GM19324 (cell line): Measurements from ENCODE around the gene ZNF281.
"Not testable (repeated sequence)": the region's sequence is repeated elsewhere in the genome, so short reads cannot be mapped to it uniquely, and the experiment has no call there.

ENCODE experiments used
- ATAC-seq: cut with Tn5 transposase; IDR thresholded peaks from one replicate; pipeline ENCODE4 v1.9.1; 2021; ENCODE audit warnings: mild to moderate bottlenecking, moderate library complexity; ENCODE audit not compliant: unreplicated experiment, low FRiP score

ZNF281 gene

GRCh38 chr1:200367841-200368534 is 41.8 kb downstream of the ZNF281 start:
- ATAC-seq, result no peak

GRCh38 chr1:200366577-200367253 is 43.1 kb downstream of the ZNF281 start:
- ATAC-seq, result no peak

- ATAC-seq, result no peak
Measured at GRCh38 chr1:200365897-200366426, 43.9 kb downstream of the ZNF281 start.

- ATAC-seq, result no peak
Measured at GRCh38 chr1:200364831-200365230, 45.0 kb downstream of the ZNF281 start.

DNA sequence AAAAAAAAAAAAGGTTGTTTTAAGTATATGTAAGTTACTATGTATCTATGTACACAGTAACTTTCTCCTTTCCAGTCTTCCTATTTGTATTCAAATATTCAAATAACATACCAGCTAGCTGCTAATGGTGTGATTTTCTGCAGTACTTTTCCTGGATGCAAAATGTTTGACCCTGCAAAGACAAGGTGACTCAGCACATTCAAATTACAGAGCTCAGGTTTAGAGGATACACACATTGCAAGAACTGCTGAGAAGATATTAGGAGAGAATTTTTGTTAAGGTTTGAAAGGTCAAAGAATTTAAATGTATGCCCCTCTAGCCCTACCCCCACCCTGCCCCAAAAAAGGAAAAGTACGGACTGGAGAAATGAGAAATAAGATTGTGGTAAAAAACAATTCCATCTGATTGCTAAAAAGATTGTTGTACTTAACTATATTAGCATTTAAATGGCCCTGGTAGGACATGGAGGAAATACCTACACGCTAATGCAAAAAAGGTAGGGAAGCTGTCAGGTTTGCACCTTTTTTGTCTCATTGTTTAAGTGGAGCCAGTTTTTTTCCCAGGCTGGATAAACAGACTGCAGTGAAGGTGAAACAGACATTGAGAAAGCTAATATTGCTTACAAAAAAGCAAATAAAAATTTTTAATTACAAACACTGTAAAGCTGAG is 45.6 kb downstream of the ZNF281 start:
- ATAC-seq, result no peak

DNA sequence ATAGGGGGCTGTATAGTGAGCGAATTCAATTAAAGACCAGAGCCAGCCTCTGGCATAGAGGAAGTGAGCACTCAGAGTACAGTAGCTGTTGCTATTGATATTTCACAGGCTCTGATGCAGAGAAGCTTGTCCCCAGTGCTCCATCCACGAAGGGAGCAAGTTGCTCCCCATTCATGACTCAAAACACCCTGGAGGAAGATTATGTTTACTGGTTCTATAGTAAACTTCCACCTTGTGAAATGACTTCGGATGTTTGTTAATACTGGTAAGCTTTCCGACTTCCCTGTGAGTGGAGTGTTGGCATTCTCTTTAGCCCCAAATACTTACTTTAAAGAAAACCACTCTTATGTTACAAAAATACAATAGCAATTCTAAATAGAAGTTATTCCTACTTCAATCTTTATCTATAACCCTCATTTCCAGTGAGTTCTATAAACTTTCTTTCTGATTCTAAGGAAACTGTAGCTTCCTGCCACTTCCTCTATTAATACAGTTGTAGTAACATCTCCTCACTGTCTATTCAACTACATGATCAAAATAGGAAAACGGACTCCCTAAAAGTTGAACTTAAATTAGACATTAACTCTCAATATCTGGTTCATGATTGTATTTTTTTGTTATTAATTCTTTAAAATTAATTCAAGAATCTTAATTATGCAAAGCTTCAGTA is 46.4 kb downstream of the ZNF281 start:
- no peak for ATAC-seq

- ATAC-seq, result no peak
Measured at GRCh38 chr1:200362421-200362820, 47.4 kb downstream of the ZNF281 start.

GRCh38 chr1:200359610-200360163 is 50.1 kb downstream of the ZNF281 start:
- no peak for ATAC-seq

DNA sequence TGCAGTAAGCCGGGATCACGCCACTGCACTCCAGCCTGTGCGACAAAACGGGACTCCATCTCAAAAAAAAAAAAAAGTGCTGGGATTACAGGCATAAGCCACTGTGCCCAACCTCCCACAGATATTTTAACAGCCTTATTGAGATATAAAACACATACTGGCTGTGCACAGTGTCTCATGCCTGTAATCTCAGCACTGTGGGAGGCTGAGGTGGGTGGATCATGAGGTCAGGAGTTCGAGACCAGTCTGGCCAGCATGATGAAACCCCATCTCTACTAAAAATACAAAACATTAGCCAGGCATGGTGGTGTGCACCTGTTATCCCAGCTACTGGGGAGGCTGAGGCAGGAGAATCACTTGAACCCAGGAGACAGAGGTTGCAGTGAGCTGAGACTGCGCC is 51.9 kb downstream of the ZNF281 start:
- not testable (repeated sequence) for ATAC-seq

DNA sequence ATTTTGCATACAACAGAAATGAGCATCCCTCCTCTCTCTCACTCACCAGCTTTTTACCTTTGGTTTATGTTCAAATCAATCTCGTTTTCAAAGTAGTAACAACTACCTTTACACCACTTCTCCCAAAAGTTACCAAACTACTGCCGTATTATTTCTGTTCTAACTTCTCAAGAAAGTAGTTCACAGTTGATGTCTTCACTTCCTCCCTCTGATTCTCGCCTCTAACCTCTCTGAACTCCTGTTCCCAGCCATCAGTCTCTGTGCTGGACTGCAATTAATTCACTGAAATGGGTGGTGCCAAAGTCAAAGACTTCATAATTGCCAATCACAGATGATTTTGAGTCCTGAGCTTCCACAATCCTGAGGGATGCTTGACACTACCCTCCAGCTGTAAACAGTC is 54.0 kb downstream of the ZNF281 start:
- ATAC-seq, result no peak
